ENCODE results near the gene ZNF326. TPM values are rescaled to one million over a fixed set of nuclear protein-coding genes. Genes with fewer than 3 reads are reported as not detected.
"Not testable (repeated sequence)": the region's sequence is repeated elsewhere in the genome, so short reads cannot be mapped to it uniquely, and the experiment has no call there.

ZNF326 gene
- polyA plus RNA-seq, 4 donors: 47.0 to 96.9 (median 67.6) TPM

DNA sequence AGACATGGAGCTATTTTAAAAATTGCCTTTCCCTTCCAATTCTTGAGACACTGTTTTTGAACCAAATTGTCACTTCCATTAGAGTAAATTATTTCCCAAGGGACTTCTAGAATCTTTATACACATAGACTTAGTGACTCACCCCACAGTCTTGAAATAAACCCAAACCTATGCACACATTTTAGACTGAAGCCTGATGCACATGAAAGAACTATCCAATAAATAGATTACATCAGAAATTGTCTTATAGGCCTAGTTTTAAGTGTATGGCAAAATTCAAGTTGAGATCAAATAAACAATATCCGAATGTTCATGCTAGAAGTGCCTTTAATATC lies 32.2 kb upstream of the ZNF326 start:
- no peak for DNase-seq (ENCODE audit: low read depth in 4 of 4, low spot score in 2 of 4)

DNA sequence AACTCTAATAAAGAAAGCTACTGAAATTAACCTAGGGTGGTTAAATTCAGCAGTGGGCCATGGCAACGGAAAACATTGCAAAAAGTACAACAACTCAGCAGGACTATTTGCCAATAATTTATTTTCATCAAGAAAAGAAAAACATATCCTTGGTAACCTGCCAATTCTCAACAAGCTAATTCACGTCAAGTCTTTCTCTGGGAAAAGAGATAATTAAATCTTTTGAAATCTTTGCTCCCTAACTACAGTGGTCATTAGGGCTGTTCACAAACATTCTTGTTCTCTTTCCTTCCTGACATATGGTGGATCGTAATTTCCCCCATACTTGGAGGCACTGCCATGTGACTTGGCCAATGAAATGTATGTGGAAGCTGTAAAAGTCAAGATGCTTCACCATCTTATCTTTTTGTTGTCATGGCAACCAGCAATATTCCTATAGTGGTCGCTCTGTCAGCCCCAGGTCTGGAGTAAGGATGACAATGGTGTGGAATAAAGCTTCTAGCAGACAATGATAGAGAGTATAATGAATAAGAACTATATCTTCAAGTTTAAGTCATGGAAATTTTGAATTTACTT lies 29.6 kb upstream of the ZNF326 start:
- no peak for DNase-seq (ENCODE audit: low read depth in 4 of 4, low spot score in 2 of 4)

DNA sequence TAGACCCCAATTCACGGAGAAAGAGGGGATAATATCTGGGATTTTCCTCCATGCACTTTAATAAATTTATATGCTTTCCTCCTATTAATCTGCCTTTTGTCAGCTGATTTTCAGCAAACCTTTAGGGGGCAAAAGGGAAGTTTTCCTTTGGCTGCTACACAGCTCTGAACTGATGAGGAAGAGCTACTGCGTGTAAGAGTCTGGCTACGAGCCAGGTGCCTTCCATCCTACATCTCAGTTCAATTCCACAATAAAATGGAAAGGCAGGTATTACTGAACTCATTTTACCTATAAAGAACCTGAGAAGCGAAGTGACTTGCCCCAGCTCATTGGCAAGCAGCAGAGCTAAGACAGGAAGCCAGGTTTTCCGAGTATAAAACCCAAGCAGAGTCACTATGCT lies 28.3 kb upstream of the ZNF326 start:
- no peak for DNase-seq (ENCODE audit: low read depth in 4 of 4, low spot score in 2 of 4)

DNA sequence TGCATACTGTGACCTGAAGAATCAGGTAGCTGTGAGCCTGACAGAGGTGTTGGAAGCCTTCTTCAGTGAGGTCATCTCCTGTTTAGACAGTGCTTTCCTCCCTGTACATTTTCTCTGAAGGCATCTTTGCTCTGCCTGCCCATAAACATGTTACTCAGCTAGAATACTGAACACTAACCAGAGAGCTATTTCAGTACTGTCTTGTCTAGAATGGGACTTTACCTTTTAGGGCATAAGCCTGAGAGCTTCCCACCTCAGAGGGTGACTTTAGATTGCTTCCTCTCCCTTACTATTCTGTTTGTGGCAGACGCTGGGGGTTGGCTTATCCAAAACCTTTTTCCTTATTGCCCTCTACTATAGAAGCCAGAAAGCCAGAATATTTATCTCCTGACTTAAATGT lies 23.3 kb upstream of the ZNF326 start:
- DNase-seq (ENCODE audit: low read depth in 4 of 4, low spot score in 2 of 4): no peak

DNA sequence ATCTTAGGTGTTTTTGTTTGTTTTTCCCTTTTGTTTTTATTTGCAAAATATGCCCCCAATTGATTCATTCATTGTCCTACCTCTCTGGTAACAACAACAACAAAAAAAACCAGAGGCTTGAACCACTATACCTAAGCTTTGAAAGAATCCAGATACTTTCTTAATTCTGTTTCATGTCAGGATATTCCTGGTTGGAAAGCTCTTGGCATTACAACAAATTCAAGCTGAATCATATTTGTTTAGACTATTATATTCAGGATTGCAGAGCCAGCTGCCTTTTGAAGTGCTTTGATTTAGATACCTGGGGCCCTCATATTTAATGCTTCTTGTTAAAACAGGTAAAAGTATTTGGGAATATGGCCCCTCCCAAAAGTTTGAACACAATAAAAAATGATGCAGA lies 22.9 kb upstream of the ZNF326 start:
- DNase-seq (ENCODE audit: low read depth in 4 of 4, low spot score in 2 of 4): no peak

DNA sequence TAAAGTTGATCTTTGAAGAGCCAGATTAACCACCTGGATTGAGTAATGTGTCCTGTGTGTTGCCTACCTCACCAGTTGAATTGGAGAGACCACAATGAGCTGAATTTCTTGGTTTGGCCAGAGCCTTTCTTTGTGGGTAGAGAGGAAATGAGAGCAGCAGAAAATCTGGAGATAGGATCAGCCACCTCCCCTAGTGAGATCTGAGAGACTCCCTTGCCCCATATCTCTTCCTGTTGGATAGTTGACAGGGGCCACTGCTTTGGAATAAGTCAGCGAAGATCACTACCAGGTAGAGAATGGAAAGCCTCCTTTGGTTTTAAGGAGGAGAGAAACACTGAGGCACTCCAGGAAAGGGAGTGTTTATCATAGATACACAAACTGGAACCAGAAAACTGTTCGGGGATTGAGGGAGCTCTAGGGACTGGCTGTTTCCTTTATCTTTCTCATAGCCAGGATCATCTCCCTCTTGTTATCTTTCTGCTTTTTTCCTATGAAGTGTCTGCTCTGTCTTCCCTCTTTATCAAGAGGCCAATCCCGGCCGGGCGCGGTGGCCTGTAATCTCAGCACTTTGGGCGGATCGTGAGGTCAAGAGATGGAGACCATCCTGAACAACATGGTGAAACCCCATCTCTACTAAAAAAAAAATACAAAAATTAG lies 21.3 kb upstream of the ZNF326 start:
- no peak for DNase-seq (ENCODE audit: low read depth in 4 of 4, low spot score in 2 of 4)

DNA sequence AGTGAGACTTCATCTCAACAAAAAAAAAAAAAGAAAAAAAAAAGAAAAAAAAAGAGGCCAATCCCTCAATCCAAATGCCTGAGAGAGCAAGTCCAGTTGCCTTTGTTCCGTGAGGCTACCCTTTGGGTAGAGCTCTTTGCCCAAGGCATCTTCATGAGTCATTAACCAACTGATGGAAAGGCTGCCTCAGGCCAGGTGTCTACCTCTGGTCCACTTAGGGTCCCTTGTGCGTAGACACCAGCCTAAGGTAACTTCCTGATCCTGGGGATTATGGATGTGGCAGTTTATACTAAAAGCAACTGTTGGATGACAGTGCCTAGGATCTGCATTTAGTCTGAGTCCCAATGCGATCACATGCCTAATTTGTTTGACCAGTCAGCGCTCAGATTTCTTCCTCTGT lies 20.7 kb upstream of the ZNF326 start:
- DNase-seq (ENCODE audit: low read depth in 4 of 4, low spot score in 2 of 4): no peak

DNA sequence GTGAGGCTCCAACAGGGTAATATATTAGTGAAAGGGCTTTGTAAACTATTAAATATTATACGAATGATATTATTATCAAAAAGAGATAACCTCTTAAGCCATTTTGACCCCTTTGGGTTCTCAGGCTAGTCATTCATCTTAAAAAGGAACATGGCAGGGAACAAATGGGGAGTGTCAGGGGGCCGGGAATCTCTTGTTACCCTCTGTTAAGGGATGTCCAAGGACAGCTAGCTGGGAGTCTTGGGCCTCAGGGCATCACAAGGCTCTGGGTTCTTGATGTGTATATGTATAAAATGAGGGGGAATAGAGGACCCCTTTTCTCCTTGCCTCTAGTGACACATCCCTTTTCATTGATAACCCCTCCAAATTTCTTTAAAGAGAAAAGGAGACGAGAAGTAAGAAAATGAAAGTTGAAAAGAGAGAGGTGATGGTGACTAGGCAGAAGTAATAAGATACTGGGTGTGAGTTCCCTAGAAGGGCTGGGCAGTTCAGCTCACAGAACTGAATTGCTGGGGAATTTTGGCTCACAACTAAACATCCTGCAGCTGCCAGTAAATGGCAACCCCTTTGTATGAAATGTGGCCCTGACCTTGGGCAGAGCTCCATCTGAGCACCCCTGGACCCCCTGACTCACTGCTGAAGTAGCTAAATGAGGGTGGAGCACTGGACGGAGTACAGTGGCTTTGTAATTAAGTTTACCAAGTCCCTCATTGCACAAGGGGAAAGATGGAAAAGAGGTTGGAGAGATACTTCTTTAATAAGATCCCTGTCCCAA lies 20.0 kb upstream of the ZNF326 start:
- DNase-seq (ENCODE audit: low read depth in 4 of 4, low spot score in 2 of 4): no peak

DNA sequence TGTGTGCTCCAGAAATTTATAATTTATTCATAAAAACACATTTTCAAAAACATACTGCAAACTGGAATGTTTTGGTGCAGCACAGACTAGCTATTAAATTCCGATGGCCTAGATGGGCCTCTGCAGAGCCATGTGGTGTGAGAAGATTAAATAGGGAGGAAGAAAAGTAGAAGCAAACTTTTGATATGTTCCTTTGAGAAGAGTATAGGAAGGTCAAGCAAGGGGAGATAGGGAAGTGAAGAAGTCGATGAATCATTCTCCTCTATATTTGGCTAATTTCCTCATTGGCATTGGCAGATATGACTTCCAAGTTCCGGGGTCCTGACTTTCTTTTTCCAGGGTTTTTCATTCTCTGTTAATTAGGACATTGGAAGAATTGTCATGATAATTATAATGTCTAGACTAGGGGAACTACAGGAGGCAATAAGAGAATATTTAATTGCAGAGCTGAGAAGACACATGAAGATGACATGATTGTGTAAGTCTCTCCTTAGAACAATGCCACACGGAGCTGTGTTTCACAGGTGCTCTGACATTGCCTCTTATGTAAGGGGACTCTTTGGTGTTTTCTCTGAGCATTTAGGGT lies 19.3 kb upstream of the ZNF326 start:
- no peak for DNase-seq (ENCODE audit: low read depth in 4 of 4, low spot score in 2 of 4)

DNA sequence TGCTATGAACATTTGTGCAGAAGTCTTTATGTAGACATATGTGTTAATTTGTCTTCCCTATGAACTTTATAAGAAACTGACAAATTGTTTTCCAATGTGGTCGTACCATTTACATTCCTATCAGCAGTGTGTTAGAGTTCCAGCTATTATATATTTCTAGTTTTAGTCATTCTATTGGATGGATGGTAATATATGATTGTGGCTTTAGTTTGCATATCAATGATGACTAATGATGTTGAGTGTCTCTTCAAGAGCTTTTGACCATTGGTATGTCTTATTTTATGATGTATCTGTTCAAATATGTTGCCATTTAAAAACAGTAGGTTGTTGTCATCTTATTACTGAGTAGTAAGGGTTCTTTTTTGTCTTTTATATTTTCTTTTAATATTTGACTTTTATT lies 16.2 kb upstream of the ZNF326 start:
- no peak for DNase-seq (ENCODE audit: low read depth in 4 of 4, low spot score in 2 of 4)

DNA sequence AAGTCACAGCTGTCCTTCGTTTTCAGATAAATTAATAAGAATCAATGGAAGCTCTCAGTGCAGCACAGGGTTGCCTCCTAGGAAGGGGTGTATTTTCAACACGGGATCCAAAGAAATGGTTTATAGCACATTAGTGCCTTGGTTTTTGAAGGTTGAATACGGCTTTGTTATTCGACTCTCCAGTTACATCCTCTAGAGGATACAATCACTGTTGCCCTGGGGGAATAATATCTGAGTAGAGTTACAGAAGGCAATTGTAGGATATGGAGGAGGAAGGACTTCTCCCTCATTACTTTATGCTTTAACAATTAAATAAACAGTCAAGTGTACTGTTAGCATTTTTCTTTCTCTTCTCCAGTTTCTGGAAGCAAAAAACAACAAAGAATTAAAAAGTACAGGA lies 14.3 kb upstream of the ZNF326 start:
- no peak for DNase-seq (ENCODE audit: low read depth in 4 of 4, low spot score in 2 of 4)

DNA sequence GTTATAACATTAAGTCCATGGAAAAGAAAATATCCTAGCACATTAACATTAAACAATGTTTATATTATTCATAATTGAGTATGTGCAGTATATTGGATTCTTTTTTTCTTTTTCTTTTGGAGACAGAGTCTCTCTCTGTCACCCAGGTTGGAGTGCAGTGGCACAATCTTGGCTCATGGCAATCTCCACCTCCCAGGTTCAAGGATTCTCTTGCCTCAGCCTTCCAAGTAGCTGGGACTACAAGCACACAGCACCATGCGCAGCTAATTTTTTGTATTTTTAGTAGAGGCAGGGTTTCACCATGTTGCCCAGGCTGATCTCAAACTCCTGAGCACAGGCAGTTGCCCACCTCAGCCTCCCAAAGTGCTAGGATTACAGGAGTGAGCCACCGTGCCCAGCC lies 12.1 kb upstream of the ZNF326 start:
- DNase-seq (ENCODE audit: low read depth in 4 of 4, low spot score in 2 of 4): not testable (repeated sequence)

DNA sequence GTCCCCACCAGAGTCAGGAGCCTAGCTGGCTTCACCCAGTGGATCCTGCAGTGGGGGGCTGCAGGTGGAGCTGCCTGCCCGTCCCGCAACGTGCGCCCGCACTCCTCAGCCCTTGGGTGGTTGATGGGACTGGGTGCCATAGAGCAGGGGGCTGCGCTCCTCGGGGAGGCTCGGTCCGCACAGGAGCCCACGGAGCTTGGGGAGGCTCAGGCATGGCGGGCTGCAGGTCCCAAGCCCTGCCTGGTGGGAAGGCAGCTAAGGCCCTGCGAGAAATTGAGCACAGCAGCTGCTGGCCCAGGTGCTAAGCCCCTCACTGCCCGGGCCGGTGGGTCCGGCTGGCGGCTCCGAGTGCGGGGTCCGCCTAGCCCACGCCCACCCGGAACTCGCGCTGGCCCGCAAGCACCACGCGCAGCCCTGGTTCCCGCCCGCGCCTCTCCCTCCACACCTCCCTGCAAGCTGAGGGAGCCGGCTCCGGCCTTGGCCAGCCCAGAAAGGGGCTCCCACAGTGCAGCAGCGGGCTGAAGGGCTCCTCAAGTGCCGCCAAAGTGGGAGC lies 10.3 kb upstream of the ZNF326 start:
- DNase-seq (ENCODE audit: low read depth in 4 of 4, low spot score in 2 of 4): not testable (repeated sequence)

DNA sequence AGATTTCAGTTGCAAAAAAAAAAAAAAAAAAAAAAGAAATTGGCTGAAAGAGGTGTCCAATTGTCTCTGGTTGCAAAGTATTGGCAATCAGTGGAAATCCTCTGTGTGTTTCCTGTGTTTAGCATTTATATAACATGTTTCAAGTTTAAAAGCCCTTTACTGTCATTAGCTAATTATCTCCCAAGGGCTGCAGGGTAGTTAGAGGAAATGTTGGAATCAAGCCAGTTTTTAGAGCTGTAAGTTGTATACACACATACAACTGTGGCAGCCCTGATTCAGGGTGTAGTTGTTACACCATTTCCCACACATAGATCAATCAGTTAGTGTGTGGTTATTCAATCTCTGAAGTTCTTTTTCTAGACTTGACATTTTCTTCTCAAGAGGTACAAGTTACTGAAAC lies 8.9 kb upstream of the ZNF326 start:
- DNase-seq (ENCODE audit: low read depth in 4 of 4, low spot score in 2 of 4): no peak

DNA sequence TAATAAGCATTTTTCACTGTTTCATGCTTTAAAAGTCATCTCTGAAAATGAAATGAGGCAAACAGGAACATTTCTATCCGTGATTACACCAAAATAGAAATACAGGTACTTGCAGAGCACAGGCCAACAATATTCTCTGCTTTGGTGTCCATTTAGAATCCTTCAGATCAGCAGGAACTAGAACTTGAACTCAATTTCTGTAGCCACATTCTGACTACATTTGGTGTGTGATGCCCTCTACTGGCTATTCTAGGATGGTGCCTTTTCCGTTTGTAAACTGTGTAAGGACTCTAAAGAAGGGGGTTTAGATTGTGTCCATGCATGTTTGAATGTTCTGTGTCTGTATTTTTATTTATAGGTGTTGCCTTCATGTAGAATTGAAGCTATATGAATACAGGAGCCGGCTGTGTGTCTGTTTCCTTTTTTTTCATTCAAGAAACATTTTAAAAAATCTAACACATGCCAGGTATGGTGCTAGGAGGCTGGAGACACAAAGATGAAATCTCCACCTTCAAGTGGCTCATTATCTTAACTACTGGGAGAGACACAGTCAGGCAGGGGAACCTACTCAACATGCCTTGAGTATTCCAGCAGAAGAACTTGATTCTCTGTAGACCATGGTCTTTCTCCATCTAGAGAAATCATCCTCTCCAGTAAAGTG lies 7.6 kb upstream of the ZNF326 start:
- peak in 1 of 4 donors; percentile 76 for DNase-seq (ENCODE audit: low read depth in 4 of 4, low spot score in 2 of 4)

DNA sequence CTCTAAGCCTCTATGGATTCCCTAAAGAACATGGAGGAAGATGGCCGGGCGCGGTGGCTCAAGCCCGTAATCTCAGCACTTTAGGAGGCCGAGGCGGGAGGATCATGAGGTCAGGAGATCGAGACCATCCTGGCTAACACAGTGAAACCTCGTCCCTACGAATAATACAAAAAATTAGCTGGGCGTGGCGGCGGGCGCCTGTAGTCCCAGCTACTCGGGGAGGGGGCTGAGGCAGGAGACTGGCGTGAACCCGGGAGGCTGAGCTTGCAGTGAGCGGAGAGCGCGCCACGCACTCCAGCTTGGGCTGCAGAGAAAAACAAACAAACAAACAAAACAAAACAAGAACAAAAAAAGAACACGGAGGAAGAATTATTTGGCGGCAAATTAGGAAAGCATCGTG lies 5.8 kb upstream of the ZNF326 start:
- no peak for DNase-seq (ENCODE audit: low read depth in 4 of 4, low spot score in 2 of 4)

DNA sequence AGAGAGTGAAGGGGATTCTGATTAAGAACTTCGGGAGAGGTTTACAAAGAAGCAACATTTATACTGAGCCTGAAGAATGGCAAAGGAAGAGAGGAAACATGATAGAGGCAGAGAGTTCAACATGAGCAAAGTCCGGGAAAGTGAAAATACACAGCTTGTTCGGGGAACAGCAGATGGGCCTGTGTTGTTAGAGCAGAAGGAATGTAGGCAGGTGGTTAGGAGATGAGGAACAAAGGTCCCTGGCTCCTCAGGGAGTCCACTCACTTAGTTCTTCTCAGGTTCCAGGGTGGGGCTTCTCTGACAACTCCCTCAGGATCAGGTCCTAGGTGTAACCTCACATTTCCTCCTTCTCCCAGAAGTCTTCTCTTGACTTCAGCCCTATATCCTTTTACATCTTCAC lies 5.1 kb upstream of the ZNF326 start:
- no peak for DNase-seq (ENCODE audit: low read depth in 4 of 4, low spot score in 2 of 4)

DNA sequence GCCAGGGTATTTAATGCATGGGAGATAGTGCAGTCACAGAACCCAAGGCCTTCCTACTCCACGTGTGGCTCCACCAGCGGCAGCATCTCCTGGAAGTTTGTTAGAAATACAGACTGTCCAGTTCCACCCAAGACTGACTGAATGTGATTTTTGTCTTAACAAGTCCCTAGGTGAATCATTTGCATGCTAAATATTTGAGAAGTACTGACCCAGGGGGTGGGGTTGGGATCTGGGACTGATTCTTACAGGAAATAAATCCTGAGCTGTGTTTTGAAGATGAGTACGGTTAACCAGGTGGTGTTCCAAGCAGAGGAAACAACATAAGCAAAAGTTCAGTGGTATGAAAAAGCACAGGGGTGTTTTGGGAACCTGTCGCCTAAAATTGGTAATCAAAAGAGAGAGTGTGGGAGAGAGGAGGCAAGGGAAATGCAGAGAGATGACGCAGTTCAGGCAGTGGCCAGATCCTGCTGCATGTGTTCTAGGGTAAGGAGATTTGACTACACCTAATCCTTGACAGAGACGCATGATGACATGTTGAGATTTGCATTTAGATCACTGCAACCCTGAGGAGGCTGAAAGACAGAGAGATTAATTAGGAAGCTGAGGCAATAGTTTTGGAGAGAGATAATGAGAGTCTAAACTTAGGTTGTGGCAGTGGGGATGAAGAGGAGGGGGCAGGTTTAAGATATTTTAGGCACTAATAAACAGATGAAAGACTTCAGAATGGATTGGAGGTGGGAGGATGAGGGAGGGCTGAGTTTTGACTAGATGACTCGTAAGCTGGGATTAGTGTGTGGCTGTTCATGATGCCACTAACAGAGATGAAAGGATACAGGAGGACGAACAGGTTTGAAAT lies 3.7 kb upstream of the ZNF326 start:
- no peak for DNase-seq (ENCODE audit: low read depth in 4 of 4, low spot score in 2 of 4)

DNA sequence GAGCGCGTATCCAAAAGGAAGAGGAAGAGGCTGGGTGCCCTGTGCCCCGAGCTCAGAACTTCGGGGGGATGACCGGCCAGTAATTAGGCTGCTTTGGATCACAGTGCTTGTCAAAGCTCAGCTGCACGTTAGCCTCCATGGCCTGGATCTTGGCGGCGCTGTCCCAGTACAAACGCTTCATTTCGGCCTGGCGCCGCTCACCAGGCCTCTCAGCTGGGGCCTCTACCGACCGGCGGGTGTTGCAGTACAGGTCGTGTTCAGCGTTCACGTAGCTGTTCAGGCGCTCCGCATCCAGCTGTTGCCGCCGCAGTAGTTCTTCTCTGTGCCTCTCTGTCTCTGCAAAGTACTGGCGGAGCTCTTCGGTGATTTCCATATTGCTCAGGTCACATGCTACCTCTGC lies 1.4 kb upstream of the ZNF326 start:
- DNase-seq (ENCODE audit: low read depth in 4 of 4, low spot score in 2 of 4): no peak

DNA sequence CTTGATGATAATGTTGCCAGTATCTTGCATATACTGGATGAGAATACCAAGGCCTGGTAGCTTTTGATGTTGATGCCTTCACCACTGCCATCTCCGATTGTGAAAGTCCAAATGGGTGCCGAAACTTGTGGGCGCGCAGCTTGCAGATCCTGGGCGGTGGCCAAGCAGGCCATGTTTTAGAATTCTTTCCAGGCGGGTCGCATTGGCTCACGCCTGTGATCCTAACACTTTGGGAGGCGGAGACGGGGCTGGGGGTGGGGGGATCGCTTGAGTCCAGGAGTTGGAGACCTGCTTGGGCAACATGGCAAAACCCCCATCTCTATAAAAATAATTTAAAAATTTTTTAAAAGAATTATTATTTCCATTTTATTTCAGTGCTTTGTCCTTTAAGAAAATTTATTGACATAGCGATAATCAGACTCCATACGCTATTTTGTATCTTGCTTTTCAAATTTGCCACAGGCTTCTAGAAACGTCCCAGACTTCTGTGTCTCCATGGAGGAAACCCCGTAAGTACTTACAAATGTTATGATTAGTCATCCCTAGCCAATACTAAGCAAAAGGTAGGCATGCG lies 592 bp upstream of the ZNF326 start:
- no peak for DNase-seq (ENCODE audit: low read depth in 4 of 4, low spot score in 2 of 4)
